K562 (cell line): ENCODE results near the gene C19orf85. TPM values are rescaled to one million over a fixed set of nuclear protein-coding genes. Genes with fewer than 3 reads are reported as not detected.

Experiments used
- ATAC-seq: fragments of 200-7000 bp; cut with Tn5 transposase; 3 replicates; pipeline ENCODE4 v1.9.1; 2020; ENCODE audit warnings: moderate library complexity
- BruUV-seq: library from RNA; stranded (reverse); fragments of 400-500 nt; replicated peaks from 2 replicates; lab custom pipeline; 2021; lab: Mats Ljungman, UMichigan
- CTCF ChIA-PET: fragments of 300-600 bp; formaldehyde crosslinking; extraction: SDS; loops from one replicate; lab custom pipeline; 2021; ENCODE audit warnings: low intra/inter-chr PET ratio; lab: Yijun Ruan, JAX
- POLR2A ChIA-PET: fragments of 300-600, 350-650 bp; sonication (Branson Sonifier 250); formaldehyde crosslinking; extraction: SDS; loops from one replicate; lab custom pipeline; 2021; ENCODE audit warnings: antibody characterized with exemption, inconsistent platforms; lab: Yijun Ruan, JAX
- DNase-seq, 4 experiments: peaks; one replicate each; pipeline versions ENCODE4 v3.0.0 to v3.0.0-alpha.2; 2011 to 2018; ENCODE audit warnings: low spot score in 3 of 4, mixed read lengths in 3 of 4; ENCODE audit errors: extremely low read depth in 1 of 4
- FAIRE-seq: peaks from 2 replicates; lab custom pipeline; 2011; peaks lifted over from hg19 to GRCh38; lab: Jason Lieb, UNC
- H2AFZ ChIP-seq: 2 replicates; pipeline ENCODE4 v1.6.0; 2011; ENCODE audit warnings: low read depth, low read length, control low read depth, inconsistent platforms
- H3K27ac ChIP-seq: fragments of 200-600 bp; 3 replicates; pipeline ENCODE4 v1.8.0; 2011; ENCODE audit warnings: low read depth, mild to moderate bottlenecking, control low read depth, inconsistent platforms, low read length, moderate library complexity, mixed read lengths; ENCODE audit errors: extremely low read depth
- H3K27me3 ChIP-seq, 2 experiments: fragments of 300-600 bp in 1 of 2; 2 replicates in 1 of 2; 3 replicates in 1 of 2; pipeline versions ENCODE4 v1.6.0 to v1.8.0; 2011; ENCODE audit warnings: inconsistent platforms in 2 of 2, low read length in 2 of 2, mild to moderate bottlenecking in 1 of 2, mixed read lengths in 1 of 2, moderate library complexity in 1 of 2; ENCODE audit not compliant: control insufficient read depth in 2 of 2, insufficient read depth in 2 of 2
- H3K36me3 ChIP-seq: fragments of 300-600 bp; 3 replicates; pipeline ENCODE4 v1.8.0; 2011; ENCODE audit warnings: mild to moderate bottlenecking, low read length, inconsistent platforms; ENCODE audit not compliant: control insufficient read depth, insufficient read depth
- H3K4me1 ChIP-seq, 2 experiments: fragments of 200-600 bp in 1 of 2; replicated peaks in 1 of 2; 2 replicates in 1 of 2; 3 replicates in 1 of 2; pipeline versions ENCODE4 v1.5.1 to v1.8.0; 2011; ENCODE audit warnings: inconsistent platforms in 2 of 2, low read length in 2 of 2, mild to moderate bottlenecking in 1 of 2, mixed read lengths in 1 of 2, moderate library complexity in 1 of 2; ENCODE audit not compliant: control insufficient read depth in 2 of 2, insufficient read depth in 2 of 2
- H3K4me2 ChIP-seq: 2 replicates; pipeline ENCODE4 v1.6.1; 2011; ENCODE audit warnings: low read length, control low read depth, inconsistent platforms, mixed read lengths; ENCODE audit not compliant: insufficient read depth
- H3K4me3 ChIP-seq: fragments of 200-600 bp; sonication (generic), shearing (Covaris generic); 2 replicates; pipeline ENCODE4 v1.5.1; 2016; ENCODE audit warnings: control low read depth, inconsistent platforms
- H3K79me2 ChIP-seq: fragments of 200-600 bp; 3 replicates; pipeline ENCODE4 v1.8.0; 2011; ENCODE audit warnings: low read length, inconsistent platforms; ENCODE audit not compliant: control insufficient read depth, insufficient read depth
- H3K9ac ChIP-seq, 2 experiments: 2 replicates each; pipeline versions ENCODE4 v1.6.0 to v1.6.1; 2011; ENCODE audit warnings: low read depth in 2 of 2, low read length in 2 of 2, control low read depth in 1 of 2, inconsistent platforms in 1 of 2, mild to moderate bottlenecking in 1 of 2, mixed read lengths in 1 of 2; ENCODE audit not compliant: insufficient read depth in 1 of 2
- H3K9me1 ChIP-seq: one replicate; pipeline ENCODE4 v1.6.0; 2011; ENCODE audit warnings: inconsistent platforms, mild to moderate bottlenecking, low read length, moderate library complexity; ENCODE audit not compliant: control insufficient read depth, insufficient read depth
- H3K9me3 ChIP-seq: replicated peaks from 2 replicates; pipeline ENCODE4 v1.5.1; 2011; ENCODE audit warnings: low read depth, low read length, inconsistent platforms; ENCODE audit not compliant: control insufficient read depth, insufficient read depth
- H4K20me1 ChIP-seq: replicated peaks from 2 replicates; pipeline ENCODE4 v1.6.1; 2011; ENCODE audit warnings: low read length, inconsistent platforms, mixed read lengths; ENCODE audit not compliant: control insufficient read depth, insufficient read depth
- CSDE1 ChIP-seq, 2 experiments: fragments of 450-650 bp; IDR thresholded peaks; 2 replicates each; pipeline ENCODE4 v1.6.1; 2016; ENCODE audit warnings: mild to moderate bottlenecking in 1 of 2
- DPF2 ChIP-seq: fragments of 450-650 bp; IDR thresholded peaks from 2 replicates; pipeline ENCODE4 v1.6.1; 2016
- HNRNPK ChIP-seq: fragments of 200-400 bp; formaldehyde crosslinking; IDR thresholded peaks from one replicate; pipeline ENCODE4 v1.6.1; 2018; ENCODE audit warnings: mild to moderate bottlenecking, low read depth, low read length; ENCODE audit not compliant: poor library complexity, severe bottlenecking
- NBN ChIP-seq: fragments of 450-650 bp; IDR thresholded peaks from 2 replicates; pipeline ENCODE4 v1.6.1; 2016; ENCODE audit warnings: low read depth, mild to moderate bottlenecking
- NELFE ChIP-seq: IDR thresholded peaks from 2 replicates; pipeline ENCODE4 v1.6.1; 2011; ENCODE audit warnings: mild to moderate bottlenecking; ENCODE audit not compliant: insufficient read depth, insufficient read length
- NONO ChIP-seq, 2 experiments: fragments of 200-400 bp in 1 of 2; fragments of 450-650 bp in 1 of 2; formaldehyde crosslinking in 1 of 2; IDR thresholded peaks; 2 replicates each; pipeline ENCODE4 v1.6.1; 2017; ENCODE audit warnings: low read depth in 2 of 2, mild to moderate bottlenecking in 2 of 2, moderate library complexity in 2 of 2, low read length in 1 of 2
- RBM39 ChIP-seq: fragments of 200-400 bp; formaldehyde crosslinking; optimal IDR thresholded peaks from 2 replicates; pipeline ENCODE3; 2018; ENCODE audit warnings: low read depth, low read length
- RUNX1 ChIP-seq: sonication (generic); IDR thresholded peaks from 2 replicates; pipeline ENCODE4 v1.6.1; 2016; ENCODE audit warnings: antibody characterized with exemption, low read depth
- TAF1 ChIP-seq: IDR thresholded peaks from 2 replicates; pipeline ENCODE4 v1.6.1; 2011; ENCODE audit warnings: mild to moderate bottlenecking, low read length, moderate library complexity; ENCODE audit not compliant: insufficient read depth, control insufficient read depth, severe bottlenecking; ENCODE audit errors: extremely low read depth
- ZNF23 ChIP-seq: fragments of 250-450 bp; sonication (Bioruptor Pico); IDR thresholded peaks from 2 replicates; pipeline ENCODE4 v1.4.0; 2020; ENCODE audit warnings: mild to moderate bottlenecking
- ZNF79 ChIP-seq: fragments of 250-450 bp; sonication (Bioruptor Pico); IDR thresholded peaks from 2 replicates; pipeline ENCODE4 v1.4.0; 2020; ENCODE audit warnings: low read depth, mild to moderate bottlenecking, moderate library complexity
- WGBS: fragments of 100-300 bp; shearing (Covaris generic); methylation state at CpG from one replicate; pipeline ENCODE4 v1.1.6; 2016; ENCODE audit warnings: low coverage, mixed read lengths; ENCODE audit not compliant: insufficient coverage; ENCODE audit errors: missing lambda C conversion rate; 5-methylcytosine and 5-hydroxymethylcytosine counted together
- in situ Hi-C: fragments of 300-500 bp; cut with MboI; formaldehyde crosslinking; loops from 4 replicates; pipeline ENCODE4 v1.15.0; 2018; ENCODE audit warnings: inconsistent platforms, mixed read lengths
- intact Hi-C: fragments of 100-400 bp; cut with micrococcal nuclease; formaldehyde crosslinking; loops from 2 replicates; pipeline ENCODE4 v1.14.2; 2022
- polyA plus RNA-seq, 8 experiments: library from polyadenylated mRNA; depleted of rRNA in 4 of 8; stranded (reverse) in 5 of 8; unstranded in 3 of 8; fragments of >200 nt; fragmentation: Nextera tagmentation in 2 of 8; fragmentation: Illumina TruSeq in 1 of 8; extraction: Ambion mirVana in 2 of 8; extraction: Trizol in 1 of 8; gene quantifications; 2 replicates each; pipeline versions ENCODE4 v1.2.1 to v1.2.3, GENCODE V29; 2011 to 2014; ENCODE audit warnings: inconsistent platforms in 1 of 8, missing spikeins in 1 of 8
- total RNA-seq, 7 experiments: library from RNA; depleted of rRNA in 6 of 7; stranded (reverse); fragments of >200 nt in 6 of 7; fragmentation: Illumina TruSeq in 2 of 7; extraction: Trizol in 2 of 7; gene quantifications; 2 replicates each; pipeline versions ENCODE4 v1.2.1 to v1.2.3, GENCODE V29; 2011 to 2021; ENCODE audit warnings: low replicate concordance in 1 of 7
- TF ChIP-seq, protein P1 (sequence below), 2 experiments: fragments of 450-650 bp; conservative IDR thresholded peaks; 2 replicates each; pipeline ENCODE4 v1.6.1; 2017; ENCODE audit warnings: mild to moderate bottlenecking in 2 of 2, moderate library complexity in 2 of 2
- TF ChIP-seq, protein P2 (sequence below): sonication (generic); formaldehyde crosslinking; IDR thresholded peaks from 2 replicates; pipeline ENCODE4 v1.8.1; 2023; ENCODE audit warnings: mild to moderate bottlenecking, missing genetic modification reagents
- TF ChIP-seq, protein P3 (sequence below): sonication (generic); formaldehyde crosslinking; IDR thresholded peaks from 2 replicates; pipeline ENCODE4 v1.8.0; 2022; ENCODE audit warnings: missing genetic modification reagents, mild to moderate bottlenecking, borderline replicate concordance

C19orf85 gene
- total and polyA plus RNA-seq, 9 of the 15 experiments (the other 6 are each of a cell fraction or from before 2014, with no cell fraction given), result not detected

GRCh38 chr19:55495646-55496349 lies 31.2 kb upstream of the C19orf85 start:
- no peak overlapping the region for H2AFZ ChIP-seq
- H3K9me3 ChIP-seq, result no peaks in the 10 kb centered on the region
- no TSS peak for BruUV-seq
- no peaks in the 10 kb centered on the region for H4K20me1 ChIP-seq
- in situ Hi-C loops, result no loop called here
- no peak for DNase-seq
- no peak overlapping the region for H3K4me3 ChIP-seq
- peaks cover 12 to 34% of the 10 kb centered on the region in 2 experiments for H3K4me1 ChIP-seq
- H3K79me2 ChIP-seq, result no peaks in the 10 kb centered on the region
- H3K36me3 ChIP-seq, result no peaks in the 10 kb centered on the region
- ATAC-seq, result no peak
- H3K4me2 ChIP-seq, result no peak overlapping the region
- no peak overlapping the region for H3K9ac ChIP-seq
- peaks cover 0 to 4% of the 10 kb centered on the region in 2 experiments; a peak in 1 of 5 replicates for H3K27me3 ChIP-seq
- no peak for FAIRE-seq
- POLR2A ChIA-PET, result interaction anchor here (1.1 kb wide), 1 partner anchor 88 kb away, joined by 3 read pairs; the partner anchor contains the start of gene UBE2S
- intact Hi-C loops, result no loop called here
- 68% methylated on average over 9 of the region's 11 CpGs for WGBS
- H3K9me1 ChIP-seq, result no peaks in the 10 kb centered on the region
- H3K27ac ChIP-seq, result no peak overlapping the region
- CTCF ChIA-PET, result no interaction called here
- TF ChIP-seq ZNF79 (no peak), CSDE1 (IDR thresholded peaks at IDR 0.05) (no peak), HNRNPK (no peak), ZNF23 (CRISPR knock-in tag) (no peak), RBM39 (no peak), DPF2 (no peak), RUNX1 (no peak), NONO (IDR thresholded peaks at IDR 0.05; ENCODE audit: low read depth in 2 of 2, low read length in 1 of 2) (no peak), NBN (no peak), TAF1 (no peak), NELFE (no peak)
- TF ChIP-seq, protein P1, sequence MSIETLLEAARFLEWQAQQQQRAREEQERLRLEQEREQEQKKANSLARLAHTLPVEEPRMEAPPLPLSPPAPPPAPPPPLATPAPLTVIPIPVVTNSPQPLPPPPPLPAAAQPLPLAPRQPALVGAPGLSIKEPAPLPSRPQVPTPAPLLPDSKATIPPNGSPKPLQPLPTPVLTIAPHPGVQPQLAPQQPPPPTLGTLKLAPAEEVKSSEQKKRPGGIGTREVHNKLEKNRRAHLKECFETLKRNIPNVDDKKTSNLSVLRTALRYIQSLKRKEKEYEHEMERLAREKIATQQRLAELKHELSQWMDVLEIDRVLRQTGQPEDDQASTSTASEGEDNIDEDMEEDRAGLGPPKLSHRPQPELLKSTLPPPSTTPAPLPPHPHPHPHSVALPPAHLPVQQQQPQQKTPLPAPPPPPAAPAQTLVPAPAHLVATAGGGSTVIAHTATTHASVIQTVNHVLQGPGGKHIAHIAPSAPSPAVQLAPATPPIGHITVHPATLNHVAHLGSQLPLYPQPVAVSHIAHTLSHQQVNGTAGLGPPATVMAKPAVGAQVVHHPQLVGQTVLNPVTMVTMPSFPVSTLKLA (conservative IDR thresholded peaks at IDR 0.05), result no peak
- TF ChIP-seq, protein P2, sequence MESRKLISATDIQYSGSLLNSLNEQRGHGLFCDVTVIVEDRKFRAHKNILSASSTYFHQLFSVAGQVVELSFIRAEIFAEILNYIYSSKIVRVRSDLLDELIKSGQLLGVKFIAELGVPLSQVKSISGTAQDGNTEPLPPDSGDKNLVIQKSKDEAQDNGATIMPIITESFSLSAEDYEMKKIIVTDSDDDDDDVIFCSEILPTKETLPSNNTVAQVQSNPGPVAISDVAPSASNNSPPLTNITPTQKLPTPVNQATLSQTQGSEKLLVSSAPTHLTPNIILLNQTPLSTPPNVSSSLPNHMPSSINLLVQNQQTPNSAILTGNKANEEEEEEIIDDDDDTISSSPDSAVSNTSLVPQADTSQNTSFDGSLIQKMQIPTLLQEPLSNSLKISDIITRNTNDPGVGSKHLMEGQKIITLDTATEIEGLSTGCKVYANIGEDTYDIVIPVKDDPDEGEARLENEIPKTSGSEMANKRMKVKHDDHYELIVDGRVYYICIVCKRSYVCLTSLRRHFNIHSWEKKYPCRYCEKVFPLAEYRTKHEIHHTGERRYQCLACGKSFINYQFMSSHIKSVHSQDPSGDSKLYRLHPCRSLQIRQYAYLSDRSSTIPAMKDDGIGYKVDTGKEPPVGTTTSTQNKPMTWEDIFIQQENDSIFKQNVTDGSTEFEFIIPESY (CRISPR knock-in tag), result no peak
- TF ChIP-seq, protein P3, sequence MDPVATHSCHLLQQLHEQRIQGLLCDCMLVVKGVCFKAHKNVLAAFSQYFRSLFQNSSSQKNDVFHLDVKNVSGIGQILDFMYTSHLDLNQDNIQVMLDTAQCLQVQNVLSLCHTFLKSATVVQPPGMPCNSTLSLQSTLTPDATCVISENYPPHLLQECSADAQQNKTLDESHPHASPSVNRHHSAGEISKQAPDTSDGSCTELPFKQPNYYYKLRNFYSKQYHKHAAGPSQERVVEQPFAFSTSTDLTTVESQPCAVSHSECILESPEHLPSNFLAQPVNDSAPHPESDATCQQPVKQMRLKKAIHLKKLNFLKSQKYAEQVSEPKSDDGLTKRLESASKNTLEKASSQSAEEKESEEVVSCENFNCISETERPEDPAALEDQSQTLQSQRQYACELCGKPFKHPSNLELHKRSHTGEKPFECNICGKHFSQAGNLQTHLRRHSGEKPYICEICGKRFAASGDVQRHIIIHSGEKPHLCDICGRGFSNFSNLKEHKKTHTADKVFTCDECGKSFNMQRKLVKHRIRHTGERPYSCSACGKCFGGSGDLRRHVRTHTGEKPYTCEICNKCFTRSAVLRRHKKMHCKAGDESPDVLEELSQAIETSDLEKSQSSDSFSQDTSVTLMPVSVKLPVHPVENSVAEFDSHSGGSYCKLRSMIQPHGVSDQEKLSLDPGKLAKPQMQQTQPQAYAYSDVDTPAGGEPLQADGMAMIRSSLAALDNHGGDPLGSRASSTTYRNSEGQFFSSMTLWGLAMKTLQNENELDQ (CRISPR knock-in tag), result no peak
